ENCODE results near the gene EPS15.

DNA sequence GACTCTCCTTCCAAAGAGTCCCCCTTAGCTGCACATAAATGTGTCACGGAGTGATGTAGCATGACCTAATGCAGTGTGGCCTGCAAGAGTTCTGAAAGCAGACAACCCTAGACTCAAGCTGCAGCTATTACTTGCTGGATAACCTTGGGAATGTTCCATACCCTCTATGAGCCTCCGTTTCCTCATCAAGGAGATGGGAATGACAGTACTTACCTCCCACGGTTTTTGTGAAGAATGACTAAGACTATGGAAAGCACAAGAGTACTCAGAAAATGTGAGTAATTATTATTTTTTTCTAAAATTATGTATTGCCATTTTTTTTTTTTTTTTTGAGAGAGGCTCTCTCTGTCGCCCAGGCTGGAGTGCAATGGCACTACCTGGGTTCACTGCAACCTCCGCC lies 191.7 kb downstream of the EPS15 start:
- TF ChIP-seq, protein P1, sequence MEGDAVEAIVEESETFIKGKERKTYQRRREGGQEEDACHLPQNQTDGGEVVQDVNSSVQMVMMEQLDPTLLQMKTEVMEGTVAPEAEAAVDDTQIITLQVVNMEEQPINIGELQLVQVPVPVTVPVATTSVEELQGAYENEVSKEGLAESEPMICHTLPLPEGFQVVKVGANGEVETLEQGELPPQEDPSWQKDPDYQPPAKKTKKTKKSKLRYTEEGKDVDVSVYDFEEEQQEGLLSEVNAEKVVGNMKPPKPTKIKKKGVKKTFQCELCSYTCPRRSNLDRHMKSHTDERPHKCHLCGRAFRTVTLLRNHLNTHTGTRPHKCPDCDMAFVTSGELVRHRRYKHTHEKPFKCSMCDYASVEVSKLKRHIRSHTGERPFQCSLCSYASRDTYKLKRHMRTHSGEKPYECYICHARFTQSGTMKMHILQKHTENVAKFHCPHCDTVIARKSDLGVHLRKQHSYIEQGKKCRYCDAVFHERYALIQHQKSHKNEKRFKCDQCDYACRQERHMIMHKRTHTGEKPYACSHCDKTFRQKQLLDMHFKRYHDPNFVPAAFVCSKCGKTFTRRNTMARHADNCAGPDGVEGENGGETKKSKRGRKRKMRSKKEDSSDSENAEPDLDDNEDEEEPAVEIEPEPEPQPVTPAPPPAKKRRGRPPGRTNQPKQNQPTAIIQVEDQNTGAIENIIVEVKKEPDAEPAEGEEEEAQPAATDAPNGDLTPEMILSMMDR (tag by site-specific recombination; IDR thresholded peaks at IDR 0.05), result no peak
- TF ChIP-seq, protein P2, sequence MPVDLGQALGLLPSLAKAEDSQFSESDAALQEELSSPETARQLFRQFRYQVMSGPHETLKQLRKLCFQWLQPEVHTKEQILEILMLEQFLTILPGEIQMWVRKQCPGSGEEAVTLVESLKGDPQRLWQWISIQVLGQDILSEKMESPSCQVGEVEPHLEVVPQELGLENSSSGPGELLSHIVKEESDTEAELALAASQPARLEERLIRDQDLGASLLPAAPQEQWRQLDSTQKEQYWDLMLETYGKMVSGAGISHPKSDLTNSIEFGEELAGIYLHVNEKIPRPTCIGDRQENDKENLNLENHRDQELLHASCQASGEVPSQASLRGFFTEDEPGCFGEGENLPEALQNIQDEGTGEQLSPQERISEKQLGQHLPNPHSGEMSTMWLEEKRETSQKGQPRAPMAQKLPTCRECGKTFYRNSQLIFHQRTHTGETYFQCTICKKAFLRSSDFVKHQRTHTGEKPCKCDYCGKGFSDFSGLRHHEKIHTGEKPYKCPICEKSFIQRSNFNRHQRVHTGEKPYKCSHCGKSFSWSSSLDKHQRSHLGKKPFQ (tag by site-specific recombination; IDR thresholded peaks at IDR 0.05), result no peak
- no peak for TF ChIP-seq ZNF138 (tag by site-specific recombination; IDR thresholded peaks at IDR 0.05; ENCODE audit: borderline replicate concordance)
- no peak for TF ChIP-seq ZFP41 (tag by site-specific recombination; IDR thresholded peaks at IDR 0.05; ENCODE audit: borderline replicate concordance)
- TF ChIP-seq ZNF274 (IDR thresholded peaks at IDR 0.05; ENCODE audit: low read length), result no peak
- no peak for TF ChIP-seq ZNF274 (tag by site-specific recombination; IDR thresholded peaks at IDR 0.05; ENCODE audit: borderline replicate concordance)
- no peak for TF ChIP-seq ZNF792 (tag by site-specific recombination; IDR thresholded peaks at IDR 0.05)
- TF ChIP-seq, protein P3, sequence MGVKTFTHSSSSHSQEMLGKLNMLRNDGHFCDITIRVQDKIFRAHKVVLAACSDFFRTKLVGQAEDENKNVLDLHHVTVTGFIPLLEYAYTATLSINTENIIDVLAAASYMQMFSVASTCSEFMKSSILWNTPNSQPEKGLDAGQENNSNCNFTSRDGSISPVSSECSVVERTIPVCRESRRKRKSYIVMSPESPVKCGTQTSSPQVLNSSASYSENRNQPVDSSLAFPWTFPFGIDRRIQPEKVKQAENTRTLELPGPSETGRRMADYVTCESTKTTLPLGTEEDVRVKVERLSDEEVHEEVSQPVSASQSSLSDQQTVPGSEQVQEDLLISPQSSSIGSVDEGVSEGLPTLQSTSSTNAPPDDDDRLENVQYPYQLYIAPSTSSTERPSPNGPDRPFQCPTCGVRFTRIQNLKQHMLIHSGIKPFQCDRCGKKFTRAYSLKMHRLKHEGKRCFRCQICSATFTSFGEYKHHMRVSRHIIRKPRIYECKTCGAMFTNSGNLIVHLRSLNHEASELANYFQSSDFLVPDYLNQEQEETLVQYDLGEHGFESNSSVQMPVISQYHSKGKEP (tag by site-specific recombination; IDR thresholded peaks at IDR 0.05), result no peak
- no peak for TF ChIP-seq ZNF610 (tag by site-specific recombination; IDR thresholded peaks at IDR 0.05; ENCODE audit: borderline replicate concordance)
- TF ChIP-seq ZFP69B (tag by site-specific recombination; IDR thresholded peaks at IDR 0.05), result no peak
- TF ChIP-seq ZNF239 (tag by site-specific recombination; IDR thresholded peaks at IDR 0.05), result no peak
- TF ChIP-seq, protein P4, sequence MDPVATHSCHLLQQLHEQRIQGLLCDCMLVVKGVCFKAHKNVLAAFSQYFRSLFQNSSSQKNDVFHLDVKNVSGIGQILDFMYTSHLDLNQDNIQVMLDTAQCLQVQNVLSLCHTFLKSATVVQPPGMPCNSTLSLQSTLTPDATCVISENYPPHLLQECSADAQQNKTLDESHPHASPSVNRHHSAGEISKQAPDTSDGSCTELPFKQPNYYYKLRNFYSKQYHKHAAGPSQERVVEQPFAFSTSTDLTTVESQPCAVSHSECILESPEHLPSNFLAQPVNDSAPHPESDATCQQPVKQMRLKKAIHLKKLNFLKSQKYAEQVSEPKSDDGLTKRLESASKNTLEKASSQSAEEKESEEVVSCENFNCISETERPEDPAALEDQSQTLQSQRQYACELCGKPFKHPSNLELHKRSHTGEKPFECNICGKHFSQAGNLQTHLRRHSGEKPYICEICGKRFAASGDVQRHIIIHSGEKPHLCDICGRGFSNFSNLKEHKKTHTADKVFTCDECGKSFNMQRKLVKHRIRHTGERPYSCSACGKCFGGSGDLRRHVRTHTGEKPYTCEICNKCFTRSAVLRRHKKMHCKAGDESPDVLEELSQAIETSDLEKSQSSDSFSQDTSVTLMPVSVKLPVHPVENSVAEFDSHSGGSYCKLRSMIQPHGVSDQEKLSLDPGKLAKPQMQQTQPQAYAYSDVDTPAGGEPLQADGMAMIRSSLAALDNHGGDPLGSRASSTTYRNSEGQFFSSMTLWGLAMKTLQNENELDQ (tag by site-specific recombination; IDR thresholded peaks at IDR 0.05; ENCODE audit: low read depth), result no peak
- TF ChIP-seq ZNF155 (tag by site-specific recombination; IDR thresholded peaks at IDR 0.05), result no peak
- TF ChIP-seq ZNF394 (tag by site-specific recombination; IDR thresholded peaks at IDR 0.05; ENCODE audit: borderline replicate concordance), result no peak
- TF ChIP-seq ZNF549 (tag by site-specific recombination; IDR thresholded peaks at IDR 0.05), result no peak
